ENCODE data around the gene RNF125.
"Not testable (repeated sequence)": the region's sequence is repeated elsewhere in the genome, so short reads cannot be mapped to it uniquely, and the experiment has no call there.

The RNF125 gene

DNA sequence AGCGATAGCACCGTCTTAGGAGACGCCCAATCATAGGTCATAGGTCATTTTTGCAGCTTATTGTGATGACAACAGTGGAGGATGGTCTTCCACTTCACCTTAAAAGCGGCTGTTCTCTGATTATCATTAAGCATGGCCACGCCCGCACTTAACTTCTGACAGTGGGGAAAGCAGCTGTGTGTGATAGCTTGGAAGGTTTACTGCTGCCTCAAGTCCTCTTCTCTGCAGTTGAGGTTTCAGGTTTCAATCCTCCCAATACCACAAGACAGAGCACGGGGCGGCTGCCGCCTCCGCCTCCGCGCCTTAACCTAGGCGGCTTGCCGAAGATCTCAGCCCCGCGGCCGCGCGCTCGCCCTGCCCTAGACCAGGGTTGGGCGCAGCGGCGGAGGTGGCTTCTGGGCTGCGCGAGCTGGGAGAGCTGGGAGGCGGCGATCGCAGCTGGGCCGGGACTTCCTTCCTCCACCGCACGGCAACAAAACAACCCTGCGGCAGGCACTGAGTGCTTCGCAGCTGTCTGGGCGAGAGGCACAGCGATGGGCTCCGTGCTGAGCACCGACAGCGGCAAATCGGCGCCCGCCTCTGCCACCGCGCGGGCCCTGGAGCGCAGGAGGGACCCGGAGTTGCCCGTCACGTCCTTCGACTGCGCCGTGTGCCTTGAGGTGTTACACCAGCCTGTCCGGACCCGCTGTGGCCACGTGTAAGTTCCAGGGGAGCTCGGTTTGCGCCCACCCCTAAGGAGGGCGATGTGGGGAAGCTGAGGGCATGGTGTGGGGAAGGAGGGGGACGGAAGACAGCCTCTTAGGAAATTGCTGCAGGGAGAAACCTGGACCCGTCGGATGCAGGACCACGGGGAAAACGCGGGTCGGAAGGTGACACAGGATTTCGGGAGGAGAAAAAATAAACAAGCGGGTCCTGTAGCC is at the start of gene RNF125:
Gene RNF125 (plus strand): TSS at position 495 of the 920 bp plus-strand sequence. CDS start 39 bp downstream, at position 534.
- peak; percentile 65 to 82 (median 70) for DNase-seq (ENCODE audit: low read depth in 3 of 3)

DNA sequence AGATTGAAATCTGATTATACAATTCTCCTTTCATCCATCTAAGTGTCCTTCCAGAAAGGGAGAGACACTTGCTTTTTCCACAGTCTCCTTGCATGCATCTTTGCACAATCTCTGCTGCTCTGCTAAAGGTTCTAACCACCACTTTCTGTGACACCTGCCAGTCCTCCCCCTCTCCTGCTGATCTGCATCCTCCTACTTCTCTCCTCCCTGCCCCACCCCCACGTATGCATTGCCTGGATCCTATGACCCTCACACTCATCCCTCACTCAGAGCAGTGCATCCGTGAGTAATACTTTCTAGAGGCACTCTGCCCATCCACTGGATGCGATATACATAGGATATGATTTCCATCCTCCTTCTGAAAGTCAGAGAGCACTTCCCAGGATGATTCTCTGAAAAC is 48.0 kb upstream of the RNF125 start:
- DNase-seq (ENCODE audit: low read depth in 3 of 3), result no peak

DNA sequence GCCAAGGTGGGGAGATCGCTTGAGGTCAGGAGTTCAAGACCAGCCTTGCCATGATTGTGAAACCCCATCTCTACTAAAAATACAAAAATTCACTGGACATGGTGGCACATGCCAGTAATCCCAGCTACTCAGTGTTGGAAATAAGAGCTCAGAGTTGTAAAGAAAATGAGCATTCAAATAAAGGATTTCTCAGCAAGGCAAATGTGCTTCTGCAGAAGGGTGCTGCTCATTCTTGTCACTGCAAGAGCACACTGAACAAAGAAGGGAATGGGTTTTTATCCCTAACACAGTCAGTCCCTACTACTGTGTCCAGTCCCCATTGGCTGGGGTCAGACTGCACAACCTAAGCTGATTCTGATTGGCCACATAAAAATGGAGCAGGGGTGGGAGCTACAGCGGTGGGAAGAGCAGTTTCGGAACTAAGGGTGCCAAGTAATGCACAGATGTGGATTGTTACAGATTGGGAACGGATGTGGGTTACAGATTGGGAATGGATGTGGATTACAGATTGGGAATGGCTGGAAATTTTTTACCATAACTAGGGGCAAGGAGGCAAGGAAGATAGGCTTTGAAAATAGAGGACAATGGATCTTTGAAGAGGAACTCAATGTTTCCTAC is 44.6 kb upstream of the RNF125 start:
- no peak for DNase-seq (ENCODE audit: low read depth in 3 of 3)

GRCh38 chr18:31976242-31976641 is 42.4 kb upstream of the RNF125 start:
- DNase-seq (ENCODE audit: low read depth in 3 of 3), result no peak

DNA sequence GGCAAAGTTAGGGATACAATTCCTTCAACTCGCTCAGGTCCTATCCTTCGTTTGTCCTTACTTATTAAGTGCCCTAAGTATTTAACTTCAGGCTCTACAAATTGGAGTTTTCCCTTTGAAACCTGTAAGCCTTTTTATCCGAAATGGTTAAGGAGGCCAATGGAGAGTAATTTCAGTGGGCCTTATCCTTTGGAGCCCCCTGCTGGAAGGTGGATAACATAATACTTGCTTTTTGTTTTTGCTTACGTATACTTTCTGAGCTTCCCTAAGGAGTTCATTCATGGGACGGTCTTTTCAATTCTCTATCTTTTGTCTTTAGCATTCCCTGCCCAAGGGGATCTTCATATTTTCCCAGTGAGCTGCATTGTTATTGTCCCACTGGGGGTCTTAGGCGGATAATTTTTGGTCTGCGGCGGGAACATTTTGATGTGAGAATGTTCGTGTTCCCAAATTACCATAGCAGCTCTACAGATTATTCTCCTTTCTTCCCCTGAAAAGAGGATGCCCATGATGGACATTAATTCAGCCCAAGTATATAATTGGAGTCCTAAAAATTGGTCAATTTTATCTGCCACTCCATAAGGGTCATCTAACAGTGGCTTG is 41.3 kb upstream of the RNF125 start:
- peak in 1 of 3 experiments; percentile 1 for DNase-seq (ENCODE audit: low read depth in 3 of 3)

- DNase-seq (ENCODE audit: low read depth in 3 of 3), result no peak
Observed at GRCh38 chr18:31978616-31979015, 40.0 kb upstream of the RNF125 start.

DNA sequence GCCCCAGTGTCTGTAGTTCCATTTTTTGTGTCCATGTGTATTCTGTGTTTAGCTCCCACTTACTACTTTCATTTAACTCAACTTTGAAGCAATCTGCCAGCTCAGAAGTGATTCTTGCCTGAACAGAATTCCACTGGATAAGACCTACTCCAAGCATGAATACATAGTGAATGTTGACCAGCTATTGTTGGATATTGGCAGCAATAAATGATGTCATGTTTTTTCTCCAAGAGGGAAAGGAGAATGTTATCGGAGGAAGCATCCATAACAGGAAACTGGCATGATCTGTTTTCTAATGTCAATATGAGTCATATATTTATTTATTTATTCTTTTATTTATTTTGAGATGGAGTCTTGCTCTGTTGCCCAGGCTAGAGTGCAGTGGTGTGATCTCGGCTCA is 38.9 kb upstream of the RNF125 start:
- no peak for DNase-seq (ENCODE audit: low read depth in 3 of 3)

- DNase-seq (ENCODE audit: low read depth in 3 of 3), result no peak
Observed at GRCh38 chr18:31980863-31981262, 37.8 kb upstream of the RNF125 start.

- DNase-seq (ENCODE audit: low read depth in 3 of 3), result no peak
Observed at GRCh38 chr18:31983020-31983419, 35.6 kb upstream of the RNF125 start.

- no peak for DNase-seq (ENCODE audit: low read depth in 3 of 3)
Observed at GRCh38 chr18:31983976-31984375, 34.6 kb upstream of the RNF125 start.

GRCh38 chr18:31990823-31991222 is 27.8 kb upstream of the RNF125 start:
- no peak for DNase-seq (ENCODE audit: low read depth in 3 of 3)

GRCh38 chr18:31996007-31996406 is 22.6 kb upstream of the RNF125 start:
- DNase-seq (ENCODE audit: low read depth in 3 of 3), result no peak

- no peak for DNase-seq (ENCODE audit: low read depth in 3 of 3)
Observed at GRCh38 chr18:31998880-31999412, 19.7 kb upstream of the RNF125 start.

DNA sequence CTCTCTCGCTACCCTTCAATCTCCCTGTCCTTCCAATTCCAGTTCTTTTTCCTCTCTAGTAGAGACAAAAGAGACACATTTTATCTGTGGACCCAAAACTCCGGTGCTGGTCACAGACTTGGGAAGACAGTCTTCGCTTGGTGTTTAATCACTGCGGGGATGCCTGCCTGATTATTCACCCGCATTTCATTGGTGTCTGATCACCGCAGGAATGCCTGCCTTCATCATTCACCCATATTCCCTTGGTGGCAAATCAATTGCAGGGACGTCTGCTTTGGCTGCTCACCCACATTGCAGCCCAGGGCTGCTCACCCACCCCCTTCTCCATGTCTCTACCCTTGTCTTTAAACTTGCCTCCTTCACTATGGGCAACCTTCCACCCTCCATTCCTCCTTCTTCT is 17.5 kb upstream of the RNF125 start:
- DNase-seq (ENCODE audit: low read depth in 3 of 3), result not testable (repeated sequence)

- not testable (repeated sequence) for DNase-seq (ENCODE audit: low read depth in 3 of 3)
Observed at GRCh38 chr18:32003822-32004221, 14.8 kb upstream of the RNF125 start.

- DNase-seq (ENCODE audit: low read depth in 3 of 3), result no peak
Observed at GRCh38 chr18:32010124-32010721, 8.4 kb upstream of the RNF125 start.

DNA sequence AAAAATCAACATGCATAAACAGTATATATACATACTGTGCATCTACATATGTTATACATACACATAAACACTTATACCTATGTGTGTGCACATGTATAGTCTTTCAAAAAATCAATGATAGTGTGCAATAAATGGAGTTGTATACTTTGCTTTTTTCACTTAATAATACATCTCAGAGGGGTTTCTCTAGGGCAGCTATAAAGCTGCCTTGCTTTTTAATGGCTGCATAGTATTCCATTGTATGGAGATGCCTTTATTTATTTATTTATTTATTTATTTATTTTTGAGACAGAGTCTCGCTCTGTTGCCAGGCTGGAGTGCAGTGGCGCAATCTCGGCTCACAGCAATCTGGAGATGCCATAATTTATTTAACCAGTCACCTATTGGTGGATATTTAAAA is 7.4 kb upstream of the RNF125 start:
- DNase-seq (ENCODE audit: low read depth in 3 of 3), result no peak

DNA sequence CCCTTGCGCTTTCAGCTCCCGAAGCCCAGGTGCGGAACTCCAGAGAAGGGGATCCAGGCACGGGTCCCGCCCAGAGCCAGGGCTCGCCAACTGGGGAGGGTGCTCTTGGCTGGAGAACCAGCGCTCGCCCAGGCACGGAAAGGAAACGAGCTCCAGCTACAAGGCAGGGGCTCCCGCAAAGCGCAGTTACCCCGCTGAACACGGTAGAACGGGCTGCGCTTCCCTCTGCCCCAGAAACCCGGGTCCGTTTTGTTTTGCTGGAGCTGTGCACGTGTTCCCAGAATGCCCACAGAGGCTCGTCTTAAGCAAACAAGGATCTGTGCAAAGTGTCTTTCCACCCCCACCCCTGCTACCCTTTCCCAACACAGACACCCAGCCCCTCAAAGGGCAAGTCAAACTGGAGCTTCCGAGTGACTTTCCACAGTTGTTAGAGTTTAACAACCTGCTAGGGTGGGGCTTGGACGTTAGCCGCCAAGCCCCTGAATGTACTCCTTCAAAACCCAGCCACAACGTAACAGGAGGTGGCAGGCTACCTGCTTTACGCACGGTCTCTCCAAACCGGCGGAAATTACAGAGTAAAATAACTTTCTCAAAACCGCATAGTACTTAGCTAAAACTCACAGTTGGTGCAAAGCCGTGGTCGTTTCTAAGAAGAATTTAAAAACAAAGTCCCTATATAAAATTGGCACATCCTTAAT is 775 bp downstream of the RNF125 start:
- peak in 2 of 3 experiments; percentile 15 to 40 for DNase-seq (ENCODE audit: low read depth in 3 of 3)

- peak in 1 of 3 experiments; percentile 53 for DNase-seq (ENCODE audit: low read depth in 3 of 3)
Observed at GRCh38 chr18:32019949-32020625, 1.5 kb downstream of the RNF125 start.

DNA sequence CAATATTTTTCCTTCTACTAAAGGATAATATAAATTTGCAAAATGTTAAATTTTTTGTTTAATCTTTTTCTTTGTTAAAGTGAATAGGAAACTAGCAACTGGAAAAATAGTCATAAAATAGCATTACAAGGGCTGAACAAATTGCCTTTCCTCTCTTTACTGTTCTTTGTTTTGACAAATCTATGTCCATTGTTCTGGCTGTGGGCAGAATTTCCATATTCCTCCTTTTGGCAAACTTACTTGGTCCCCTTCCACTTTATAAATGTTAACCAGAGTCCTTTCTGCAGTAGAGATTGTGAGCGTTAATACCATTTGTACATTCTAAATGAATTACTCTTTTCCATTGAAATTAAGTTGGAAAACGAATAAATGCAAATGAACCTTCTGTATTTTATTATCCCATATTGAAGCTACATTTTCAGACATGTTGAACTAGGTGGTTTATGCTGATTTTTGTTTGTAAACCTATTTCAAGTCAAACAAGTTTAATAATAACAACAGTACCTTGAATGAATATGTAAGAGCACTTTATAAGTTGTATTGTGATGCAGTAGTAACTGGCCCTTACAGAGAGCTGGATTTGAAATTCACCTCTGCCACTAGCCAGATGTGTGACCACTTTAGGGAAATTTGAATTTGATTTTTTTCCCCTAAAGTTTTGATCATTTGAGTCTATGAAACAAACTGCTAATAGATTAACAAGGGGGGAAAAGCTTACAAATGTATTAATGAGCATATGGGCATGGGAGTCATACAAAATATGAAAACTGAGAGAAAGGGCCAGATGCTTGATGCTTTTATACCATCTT is 3.3 kb downstream of the RNF125 start:
- DNase-seq (ENCODE audit: low read depth in 3 of 3), result no peak
